Left cardiac atrium (tissue), 4 donors: ENCODE measurements around the gene YTHDF1. TPM values are rescaled to one million over a fixed set of nuclear protein-coding genes. Genes with fewer than 3 reads are reported as not detected.

Experiments
- ATAC-seq, 2 donors: fragments of 200-7000 bp; cut with Tn5 transposase; one replicate each; pipeline ENCODE4 v1.9.1; 2020; ENCODE audit warnings: mild to moderate bottlenecking in 2 of 2, moderate library complexity in 2 of 2
- DNase-seq: peaks from one replicate; pipeline ENCODE4 v3.0.0-alpha.2; 2020
- intact Hi-C, 2 donors: fragments of 100-400 bp; cut with DNase I; formaldehyde crosslinking; loops; one replicate each; pipeline versions ENCODE4 v1.14.1 to v1.15.1; 2022 to 2023
- total RNA-seq, 2 donors: library from RNA; stranded (reverse); fragmentation: NEBNext Ultra II Directional; extraction: Animal tissue kit (Norgen Biotek cat#: 25700); gene quantifications; one replicate each; pipeline ENCODE4 v1.2.1, GENCODE V29; 2021
- donor health status: DM: no; HTN: yes; CAD: no.
- donor health status: DM: no; HTN: yes; CAD: no; lungs with severe emphysema.
- donor health status: DM: yes; HTN: yes; CAD: no.
- donor health status: Dilated cardiomyopathy.

The YTHDF1 gene
- total RNA-seq, 2 donors from 2014 or later, result 19.3 to 29.9 TPM

- no peak for DNase-seq
- no peak for ATAC-seq
- intact Hi-C loops, result no loop called here
These were observed 1.0 kb upstream of the YTHDF1 start for GRCh38 chr20:63216849-63217471.

DNA sequence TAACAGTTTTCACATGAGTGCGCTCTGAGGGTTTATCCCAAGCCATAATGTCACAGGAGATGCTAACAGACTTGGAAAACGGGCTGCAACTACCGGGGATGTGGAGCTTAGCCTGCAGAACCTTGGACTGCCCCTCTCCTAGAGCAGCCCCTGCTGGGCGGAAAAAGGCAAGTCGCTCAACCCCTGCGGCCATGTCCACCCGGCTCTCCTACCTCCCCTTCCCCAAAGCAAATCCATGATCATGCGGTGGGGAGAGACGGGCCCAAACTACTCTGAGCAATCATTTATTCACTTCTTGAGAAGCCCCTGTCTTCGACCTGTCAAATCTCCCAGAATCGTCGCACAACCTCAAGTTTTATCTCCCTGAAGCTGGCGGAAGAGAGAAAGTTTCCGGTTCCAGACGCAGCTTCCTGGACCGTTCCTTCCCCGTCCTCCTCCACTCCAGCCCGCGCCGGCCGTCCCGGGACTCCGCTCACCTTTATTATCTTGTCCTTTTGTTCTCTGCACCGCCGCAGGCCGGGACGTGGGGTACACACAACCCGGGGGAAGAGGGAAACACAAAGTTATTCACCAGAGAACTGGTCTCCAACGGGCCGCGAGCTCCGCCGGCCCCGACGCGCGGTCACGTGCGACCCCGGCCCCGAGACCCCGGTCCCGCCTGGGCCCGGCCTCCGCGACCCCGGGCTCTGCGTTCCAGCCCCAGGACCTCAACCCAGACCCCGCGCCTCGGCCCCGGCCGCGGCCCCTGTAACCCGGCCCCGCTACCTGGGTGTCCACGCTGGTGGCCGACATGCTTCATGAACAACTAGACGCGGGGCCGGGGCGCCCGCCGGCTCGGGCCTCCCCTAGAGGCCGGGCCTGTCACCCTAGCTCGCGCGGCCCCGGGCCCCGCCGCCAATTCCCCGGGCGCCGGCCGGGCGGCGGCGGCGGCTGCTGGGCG lies 560 bp downstream of the YTHDF1 start:
- no peak for DNase-seq
- intact Hi-C loops, result no loop called here
- peak in 1 of 2 donors; percentile 8 for ATAC-seq

GRCh38 chr20:63214514-63214913 lies 1.4 kb downstream of the YTHDF1 start:
- intact Hi-C loops, result no loop called here
- DNase-seq (no peak), ATAC-seq (no peak)

DNA sequence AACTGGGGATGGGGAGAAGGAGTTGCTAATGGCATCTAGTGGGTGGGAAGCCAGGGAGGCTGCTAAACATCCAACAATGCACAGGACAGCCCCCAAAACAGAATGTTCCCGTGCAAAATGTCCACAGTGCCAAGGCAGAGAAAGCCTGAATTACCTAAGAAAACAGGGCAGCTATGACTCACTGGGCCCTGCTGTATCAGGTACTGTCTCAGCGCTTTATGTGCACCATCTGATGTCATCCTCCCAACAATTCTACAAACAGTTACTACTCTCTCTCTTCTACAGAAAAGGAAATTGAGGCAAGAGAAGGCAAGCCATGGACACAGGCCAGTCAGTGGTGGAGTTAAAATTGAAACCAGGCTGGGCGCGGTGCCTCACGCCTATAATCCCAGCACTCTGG lies 3.1 kb downstream of the YTHDF1 start:
- DNase-seq, result no peak
- intact Hi-C loops, result no loop called here
- no peak for ATAC-seq

DNA sequence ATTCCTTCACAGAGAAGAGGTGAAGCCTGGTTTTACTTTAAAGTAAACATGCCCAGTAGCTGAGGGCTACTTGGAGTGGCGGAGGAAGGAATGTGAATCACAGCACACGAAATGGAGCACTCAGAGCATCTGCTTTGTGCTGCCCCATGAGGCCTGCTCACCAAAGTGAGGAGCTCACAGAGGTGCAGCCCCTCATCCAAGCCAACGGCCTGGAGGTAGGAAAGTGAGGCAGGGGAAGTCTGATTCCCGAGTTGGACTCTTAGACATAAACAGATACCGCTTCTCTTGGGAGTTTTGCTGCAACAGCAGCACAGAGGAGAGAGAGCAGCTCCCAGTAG lies 3.6 kb downstream of the YTHDF1 start:
- intact Hi-C loops, result no loop called here
- DNase-seq (no peak), ATAC-seq (no peak)

GRCh38 chr20:63210011-63210605 lies 5.8 kb downstream of the YTHDF1 start:
- intact Hi-C loops, result no loop called here
- no peak for ATAC-seq
- no peak for DNase-seq

DNA sequence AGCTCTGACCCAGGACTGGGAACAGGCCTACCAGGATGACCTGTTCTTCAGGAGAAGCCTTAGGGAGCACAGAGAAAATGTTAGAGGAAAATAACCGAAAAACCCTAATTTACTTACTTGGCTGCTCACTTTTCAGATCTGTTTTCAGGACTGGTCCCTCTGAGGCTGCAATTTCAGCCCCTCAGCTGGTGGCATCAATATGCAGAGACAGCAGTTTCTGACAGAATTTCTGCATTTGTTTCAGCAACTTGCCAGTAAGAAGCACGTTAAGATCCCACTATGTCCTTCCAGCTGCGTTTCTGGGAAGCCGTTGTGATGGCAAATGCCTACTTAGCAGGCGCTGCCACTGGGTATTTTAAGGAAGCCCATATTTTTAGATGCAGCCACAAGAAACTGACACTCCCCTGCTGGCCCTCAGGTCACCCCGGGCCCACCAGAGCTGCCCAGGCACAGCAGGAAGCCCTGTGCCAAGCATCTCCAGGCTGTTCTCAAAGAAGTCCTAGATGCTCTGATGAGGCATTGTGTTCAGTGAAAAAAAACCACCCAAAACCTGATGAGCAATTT lies 7.5 kb downstream of the YTHDF1 start:
- intact Hi-C loops, result no loop called here
- no peak for DNase-seq
- ATAC-seq, result no peak

GRCh38 chr20:63206878-63207277 lies 9.1 kb downstream of the YTHDF1 start:
- ATAC-seq (no peak), DNase-seq (no peak)
- intact Hi-C loops, result no loop called here

GRCh38 chr20:63205896-63206295 lies 10.0 kb downstream of the YTHDF1 start:
- no peak for ATAC-seq
- intact Hi-C loops, result no loop called here
- DNase-seq, result no peak

- intact Hi-C loops, result no loop called here
- DNase-seq, result no peak
- ATAC-seq, result no peak
These were observed 11.6 kb downstream of the YTHDF1 start for GRCh38 chr20:63204362-63204761.

GRCh38 chr20:63202811-63203526 lies 13.0 kb downstream of the YTHDF1 start:
- DNase-seq, result no peak
- intact Hi-C loops, result no loop called here
- ATAC-seq, result no peak

GRCh38 chr20:63202021-63202420 lies 13.9 kb downstream of the YTHDF1 start:
- intact Hi-C loops, result no loop called here
- no peak for DNase-seq
- ATAC-seq, result no peak

- intact Hi-C loops, result no loop called here
- no peak for ATAC-seq
These were observed 17.3 kb downstream of the YTHDF1 start for GRCh38 chr20:63198606-63199005.

GRCh38 chr20:63196768-63197470 lies 19.0 kb downstream of the YTHDF1 start:
- peak in 1 of 2 donors; percentile 47 for ATAC-seq
- DNase-seq, result no peak
- intact Hi-C loops, result no loop called here

More at GRCh38 chr20:63198606-63199005, 17.3 kb downstream of the YTHDF1 start:
- DNase-seq, result no peak

DNA sequence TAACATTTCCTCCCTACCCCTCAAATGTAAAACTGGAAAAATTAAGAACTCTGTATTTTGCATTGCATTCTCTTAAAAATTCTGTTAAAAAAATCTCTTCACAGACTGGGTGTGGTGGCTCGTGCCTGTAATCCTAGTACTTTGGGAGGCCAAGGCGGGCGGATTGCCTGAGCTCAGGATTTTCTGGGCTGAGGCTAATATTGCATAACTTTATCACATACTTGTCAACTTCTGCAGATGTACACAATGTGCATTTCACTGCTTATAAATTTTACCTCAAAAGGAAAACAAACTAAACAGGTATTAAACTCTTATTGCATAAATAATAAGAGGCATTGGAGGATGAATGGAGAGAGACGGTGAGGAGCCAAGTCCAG lies 21.1 kb downstream of the YTHDF1 start:
- intact Hi-C loops, result no loop called here
- ATAC-seq, result no peak

GRCh38 chr20:63194007-63194796 lies 21.7 kb downstream of the YTHDF1 start:
- intact Hi-C loops, result no loop called here
- no peak for DNase-seq

More for the DNA sequence above, 21.1 kb downstream of the YTHDF1 start:
- no peak for DNase-seq

DNA sequence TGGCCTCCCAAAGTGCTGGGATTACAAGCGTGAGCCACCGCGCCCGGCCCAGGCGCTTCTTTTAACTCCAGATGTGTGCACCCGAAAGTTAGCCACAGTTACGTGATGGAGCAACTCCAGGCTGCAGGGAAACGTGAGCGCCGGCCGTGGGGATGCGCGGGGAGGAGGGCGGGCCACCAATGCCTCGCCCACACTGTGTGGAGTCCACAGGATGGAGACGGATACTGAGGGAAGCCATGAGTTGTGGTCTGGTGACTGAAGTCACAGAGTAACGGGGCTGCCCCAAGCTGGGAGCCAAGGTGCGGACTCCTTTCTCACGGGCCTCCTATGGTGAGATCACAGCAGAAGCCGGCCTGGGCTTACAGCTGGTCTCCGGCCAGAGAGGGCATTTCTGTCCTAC lies 23.2 kb downstream of the YTHDF1 start:
- ATAC-seq (no peak), DNase-seq (no peak)
- intact Hi-C loops, result no loop called here

More at GRCh38 chr20:63194007-63194796, 21.7 kb downstream of the YTHDF1 start:
- no peak for ATAC-seq

GRCh38 chr20:63191400-63191799 lies 24.5 kb downstream of the YTHDF1 start:
- peak in 1 of 2 donors; percentile 65 for ATAC-seq
- intact Hi-C loops, result no loop called here
- peak; percentile 74 for DNase-seq
